ENCODE results near the gene EPS8L2.

DNA sequence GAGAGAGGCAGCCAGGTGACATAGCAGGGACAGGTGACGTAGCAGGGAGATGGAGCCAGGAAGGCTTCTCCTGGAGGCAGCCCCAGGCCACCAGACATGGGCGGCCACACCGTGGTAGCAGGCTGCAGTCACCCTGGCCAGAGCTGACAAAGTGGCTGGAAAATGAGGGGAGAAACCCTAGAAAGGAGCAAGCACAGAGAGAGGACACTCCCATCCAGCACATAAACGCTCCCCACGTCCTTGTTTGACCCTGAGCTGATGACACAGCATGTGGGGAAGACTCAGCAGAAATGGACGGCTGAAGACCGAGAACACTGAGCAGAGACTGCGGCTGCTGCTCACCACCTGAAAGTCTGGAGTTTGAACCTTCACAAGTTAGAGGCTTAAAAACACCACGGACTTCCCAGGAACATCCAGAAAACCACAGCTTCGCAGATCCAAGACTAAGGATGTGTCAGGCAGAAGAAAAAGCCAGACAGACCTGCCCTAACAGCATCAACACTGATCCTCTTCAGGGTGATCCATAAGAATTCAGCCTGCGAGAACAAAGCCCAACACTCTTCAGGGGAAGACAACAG is 40.2 kb upstream of the EPS8L2 start:
- TF ChIP-seq POLR2A (IDR thresholded peaks at IDR 0.05; ENCODE audit: control extremely low read depth in 1 of 2, low read depth in 2 of 2, low read length in 2 of 2) (no peak), YY1 (IDR thresholded peaks at IDR 0.05; ENCODE audit: low read depth, low read length) (no peak)
- TF ChIP-seq, protein P1, sequence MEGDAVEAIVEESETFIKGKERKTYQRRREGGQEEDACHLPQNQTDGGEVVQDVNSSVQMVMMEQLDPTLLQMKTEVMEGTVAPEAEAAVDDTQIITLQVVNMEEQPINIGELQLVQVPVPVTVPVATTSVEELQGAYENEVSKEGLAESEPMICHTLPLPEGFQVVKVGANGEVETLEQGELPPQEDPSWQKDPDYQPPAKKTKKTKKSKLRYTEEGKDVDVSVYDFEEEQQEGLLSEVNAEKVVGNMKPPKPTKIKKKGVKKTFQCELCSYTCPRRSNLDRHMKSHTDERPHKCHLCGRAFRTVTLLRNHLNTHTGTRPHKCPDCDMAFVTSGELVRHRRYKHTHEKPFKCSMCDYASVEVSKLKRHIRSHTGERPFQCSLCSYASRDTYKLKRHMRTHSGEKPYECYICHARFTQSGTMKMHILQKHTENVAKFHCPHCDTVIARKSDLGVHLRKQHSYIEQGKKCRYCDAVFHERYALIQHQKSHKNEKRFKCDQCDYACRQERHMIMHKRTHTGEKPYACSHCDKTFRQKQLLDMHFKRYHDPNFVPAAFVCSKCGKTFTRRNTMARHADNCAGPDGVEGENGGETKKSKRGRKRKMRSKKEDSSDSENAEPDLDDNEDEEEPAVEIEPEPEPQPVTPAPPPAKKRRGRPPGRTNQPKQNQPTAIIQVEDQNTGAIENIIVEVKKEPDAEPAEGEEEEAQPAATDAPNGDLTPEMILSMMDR (IDR thresholded peaks at IDR 0.05; ENCODE audit: control extremely low read depth in 1 of 3, insufficient read depth in 1 of 3, low read depth in 1 of 3, low read length in 3 of 3), result no peak

All from H1 (cell line).